Stimulated activated CD4-positive, alpha-beta T cell treated with anti-CD3 and anti-CD28 coated beads, TNF-alpha, amount 100 ng/mL, for 4 hours (primary cell): ENCODE data around the gene CLDN5.
A peak's percentile ranks its signal among the peaks of the same experiment; 100 is the strongest.

ENCODE experiments used
- DNase-seq, 3 experiments: peaks; one replicate each; pipeline ENCODE4 v3.0.0-alpha.2; 2020; ENCODE audit warnings: low read depth in 3 of 3

The CLDN5 gene

GRCh38 chr22:19480789-19481188 lies 43.4 kb downstream of the CLDN5 start:
- no peak for DNase-seq

- DNase-seq = no peak
Measured at GRCh38 chr22:19480173-19480568, 44.0 kb downstream of the CLDN5 start.

- DNase-seq = peak; percentile 70 to 88 (median 85)
Measured at GRCh38 chr22:19479355-19480172, 44.6 kb downstream of the CLDN5 start, which contains the start of gene CDC45. Gene CDC45 (plus strand): TSS chr22:19479920. CDS start chr22:19479969, 49 bp downstream.

GRCh38 chr22:19478901-19479354 lies 45.3 kb downstream of the CLDN5 start, which contains the start of gene UFD1:
Gene UFD1 (minus strand): TSS chr22:19479193. CDS start chr22:19479085, 108 bp downstream.
- peak; percentile 54 to 57 (median 56) for DNase-seq

- peak in 1 of 3 experiments; percentile 7 for DNase-seq
Measured at GRCh38 chr22:19478045-19478900, 45.9 kb downstream of the CLDN5 start.

- DNase-seq = no peak
Measured at GRCh38 chr22:19477321-19478044, 46.7 kb downstream of the CLDN5 start.

- DNase-seq = no peak
Measured at GRCh38 chr22:19476023-19476422, 48.2 kb downstream of the CLDN5 start.

- DNase-seq = no peak
Measured at GRCh38 chr22:19473578-19473977, 50.6 kb downstream of the CLDN5 start.
